Sigmoid colon (tissue), 4 donors: ENCODE measurements around the gene INHBE.

Source experiments
- CTCF ChIP-seq, 4 experiments: fragments of 450-650 bp in 3 of 4; fragments of 200-600 bp in 1 of 4; IDR thresholded peaks; one replicate each; pipeline ENCODE4 v1.5.1; 2016 to 2019; ENCODE audit warnings: antibody characterized with exemption in 4 of 4, mild to moderate bottlenecking in 3 of 4, moderate library complexity in 2 of 4
- EP300 ChIP-seq, 4 donors: sonication (generic); formaldehyde crosslinking; IDR thresholded peaks; one replicate each; pipeline ENCODE4 v1.6.1; 2017; ENCODE audit warnings: antibody characterized with exemption in 4 of 4
- POLR2A ChIP-seq, 2 donors: fragments of 450-650 bp; IDR thresholded peaks; one replicate each; pipeline ENCODE4 v1.6.1; 2016; ENCODE audit warnings: antibody characterized with exemption in 2 of 2, mild to moderate bottlenecking in 2 of 2, moderate library complexity in 2 of 2

DNA sequence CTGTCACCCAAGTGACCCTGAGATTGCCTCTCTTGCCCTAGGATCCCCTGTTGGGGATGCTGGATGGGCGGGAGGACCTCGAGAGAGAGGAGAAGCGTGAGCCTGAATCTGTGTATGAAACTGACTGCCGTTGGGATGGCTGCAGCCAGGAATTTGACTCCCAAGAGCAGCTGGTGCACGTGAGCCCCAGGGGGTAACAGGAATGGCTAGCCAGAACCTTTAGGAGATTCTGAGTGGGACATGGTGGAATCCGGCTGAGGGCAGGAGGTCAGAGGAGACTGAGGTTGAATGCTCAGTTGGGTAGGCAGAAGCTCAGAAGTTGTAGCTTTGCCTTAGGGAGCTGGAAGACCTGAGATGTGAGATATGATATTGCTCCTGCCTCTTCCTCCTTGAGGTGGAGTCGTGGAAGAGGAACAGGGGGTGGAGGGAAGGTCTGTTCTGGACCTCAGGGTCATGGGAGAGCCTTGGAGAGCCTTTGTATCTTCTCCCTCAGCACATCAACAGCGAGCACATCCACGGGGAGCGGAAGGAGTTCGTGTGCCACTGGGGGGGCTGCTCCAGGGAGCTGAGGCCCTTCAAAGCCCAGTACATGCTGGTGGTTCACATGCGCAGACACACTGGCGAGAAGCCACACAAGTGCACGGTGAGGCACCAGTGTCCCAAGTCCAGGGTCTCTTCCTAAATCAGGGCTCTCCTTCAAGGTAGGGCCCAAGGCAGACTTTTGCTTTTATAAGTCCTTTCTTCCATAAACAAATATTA, 10.8 kb downstream of the INHBE start:
- TF ChIP-seq CTCF (IDR thresholded peaks at IDR 0.05), result no peak
- no peak for TF ChIP-seq POLR2A (IDR thresholded peaks at IDR 0.05)
- TF ChIP-seq EP300 (IDR thresholded peaks at IDR 0.05), result no peak
